ENCODE data around the gene CCDC9. TPM values are rescaled to one million over a fixed set of nuclear protein-coding genes. Genes with fewer than 3 reads are reported as not detected.

The CCDC9 gene
- 22.2 to 26.5 TPM (median 25.2 TPM) in 5 replicates for total RNA-seq (2022; extraction: Qiagen RNA extraction)

GRCh38 chr19:47255879-47256692 lies at the start of gene CCDC9:
Gene CCDC9, plus strand, starts transcription at chr19:47256525. Its CDS starts 1,876 bp downstream, at chr19:47258401.

GRCh38 chr19:47230921-47231214 lies 25.5 kb upstream of the CCDC9 start, which contains the start of gene BBC3:
Gene BBC3, minus strand, starts transcription at chr19:47231199. Its CDS starts 2,768 bp downstream, at chr19:47228431.

GRCh38 chr19:47274071-47274890 lies 18.0 kb downstream of the CCDC9 start, which contains the start of gene INAFM1:
Gene INAFM1, plus strand, starts transcription at chr19:47274885. Its CDS starts 35 bp downstream, at chr19:47274920.

GRCh38 chr19:47309608-47310007 lies 53.3 kb downstream of the CCDC9 start, which contains the start of gene C5AR1:
Gene C5AR1, plus strand, starts transcription at chr19:47309861. Its CDS starts 35 bp downstream, at chr19:47309896.

Other genes with a start within 250 kb of the CCDC9 start
- 6.0 to 9.2 TPM (median 6.5 TPM) in 5 replicates for gene NPAS1, start 236.7 kb upstream of the CCDC9 start, total RNA-seq (2022; extraction: Qiagen RNA extraction)
- gene TMEM160, start 207.9 kb upstream of the CCDC9 start, total RNA-seq (2022; extraction: Qiagen RNA extraction), result 31.2 to 90.5 TPM (median 81.3 TPM) in 5 replicates
- gene ZC3H4, start 142.7 kb upstream of the CCDC9 start, total RNA-seq (2022; extraction: Qiagen RNA extraction), result 18.8 to 25.6 TPM (median 20.7 TPM) in 5 replicates
- gene SAE1, start 125.7 kb upstream of the CCDC9 start, total RNA-seq (2022; extraction: Qiagen RNA extraction), result 199 to 250 TPM (median 210 TPM) in 5 replicates
- 16.6 to 28.7 TPM (median 26.5 TPM) in 5 replicates for gene BBC3, start 25.3 kb upstream of the CCDC9 start, total RNA-seq (2022; extraction: Qiagen RNA extraction)
- 4.2 to 12.7 TPM (median 10.9 TPM) in 5 replicates for gene INAFM1, start 18.4 kb downstream of the CCDC9 start, total RNA-seq (2022; extraction: Qiagen RNA extraction)
- 1.1 to 2.9 TPM (median 2.2 TPM) in 5 replicates for gene C5AR1, start 53.3 kb downstream of the CCDC9 start, total RNA-seq (2022; extraction: Qiagen RNA extraction)
- gene C5AR2, start 75.7 kb downstream of the CCDC9 start, total RNA-seq (2022; extraction: Qiagen RNA extraction), result 7.6 to 13.7 TPM (median 11.9 TPM) in 5 replicates
- gene DHX34, start 92.8 kb downstream of the CCDC9 start, total RNA-seq (2022; extraction: Qiagen RNA extraction), result 25.5 to 38.2 TPM (median 36.8 TPM) in 5 replicates
- gene MEIS3, start 163.0 kb downstream of the CCDC9 start, total RNA-seq (2022; extraction: Qiagen RNA extraction), result 30.9 to 42.1 TPM (median 40.5 TPM) in 5 replicates
- 0.15 to 0.57 TPM (median 0.37 TPM) in 5 replicates for gene SLC8A2, start 215.4 kb downstream of the CCDC9 start, total RNA-seq (2022; extraction: Qiagen RNA extraction)
- gene KPTN, start 227.7 kb downstream of the CCDC9 start, total RNA-seq (2022; extraction: Qiagen RNA extraction), result 17.1 to 23.8 TPM (median 20.3 TPM) in 5 replicates